ENCODE measurements around the gene TMEM164. TPM values are rescaled to one million over a fixed set of nuclear protein-coding genes. Genes with fewer than 3 reads are reported as not detected.

The TMEM164 gene
- total RNA-seq, 2 experiments from 2014 or later: 9.1 to 11.0 TPM

DNA sequence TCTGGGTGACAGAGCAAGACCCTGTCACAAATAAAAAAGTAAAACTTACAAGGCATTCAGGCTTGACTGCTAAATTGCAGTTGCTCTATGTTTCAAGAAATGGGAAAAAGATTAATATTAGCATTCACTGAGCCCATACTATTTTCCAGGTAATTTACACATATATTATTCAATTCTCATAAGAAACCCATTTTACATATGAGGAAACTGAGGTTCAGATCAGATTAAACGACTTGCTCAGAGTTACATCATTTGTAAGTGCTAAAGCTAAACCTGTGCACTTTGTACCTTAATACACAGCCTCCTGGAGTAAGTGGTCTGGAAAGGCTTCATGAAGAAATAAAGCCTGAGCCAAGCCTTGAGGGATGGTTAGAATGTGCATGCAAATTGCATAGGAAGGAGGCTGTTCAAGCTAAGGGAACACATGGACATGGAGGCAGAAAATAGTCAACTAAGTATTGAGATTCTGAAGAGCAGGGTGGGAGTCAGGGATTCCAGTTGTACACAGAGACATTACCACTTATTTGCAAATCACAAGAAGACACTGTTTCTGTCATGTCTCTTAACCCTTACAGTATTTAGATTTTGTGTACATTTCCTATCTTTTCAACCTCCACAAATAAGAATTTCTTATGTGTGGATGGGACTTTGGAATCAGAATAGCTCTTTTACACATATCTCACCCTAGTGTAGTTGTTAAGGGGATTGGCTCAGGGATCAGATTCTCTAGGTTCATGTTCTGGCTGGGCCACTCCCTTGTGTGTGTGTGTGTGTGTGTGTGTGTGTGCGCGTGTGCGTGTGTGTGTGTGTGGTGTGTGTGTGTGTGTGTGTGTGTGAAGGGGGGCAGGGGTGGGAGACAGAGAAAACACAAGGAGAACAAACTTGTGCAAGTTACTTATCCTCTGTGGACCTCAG, 113.4 kb downstream of the TMEM164 start:
- DNase-seq: no peak
- H3K27me3 Mint-ChIP-seq: no peaks in the 10 kb centered on the region
- no peak overlapping the region for H3K4me3 Mint-ChIP-seq
- H3K9me3 Mint-ChIP-seq: no peaks in the 10 kb centered on the region
- H3K4me1 Mint-ChIP-seq: no peaks in the 10 kb centered on the region
- H3K36me3 Mint-ChIP-seq: peaks cover 3% of the 10 kb centered on the region
- H3K27ac Mint-ChIP-seq: no peak overlapping the region

GRCh38 chrX:110118530-110118929, 115.6 kb downstream of the TMEM164 start:
- no peaks in the 10 kb centered on the region for H3K4me1 Mint-ChIP-seq
- no peaks in the 10 kb centered on the region for H3K36me3 Mint-ChIP-seq
- no peaks in the 10 kb centered on the region for H3K27me3 Mint-ChIP-seq
- no peaks in the 10 kb centered on the region for H3K9me3 Mint-ChIP-seq
- H3K4me3 Mint-ChIP-seq: no peak overlapping the region
- DNase-seq: no peak
- no peak overlapping the region for H3K27ac Mint-ChIP-seq

DNA sequence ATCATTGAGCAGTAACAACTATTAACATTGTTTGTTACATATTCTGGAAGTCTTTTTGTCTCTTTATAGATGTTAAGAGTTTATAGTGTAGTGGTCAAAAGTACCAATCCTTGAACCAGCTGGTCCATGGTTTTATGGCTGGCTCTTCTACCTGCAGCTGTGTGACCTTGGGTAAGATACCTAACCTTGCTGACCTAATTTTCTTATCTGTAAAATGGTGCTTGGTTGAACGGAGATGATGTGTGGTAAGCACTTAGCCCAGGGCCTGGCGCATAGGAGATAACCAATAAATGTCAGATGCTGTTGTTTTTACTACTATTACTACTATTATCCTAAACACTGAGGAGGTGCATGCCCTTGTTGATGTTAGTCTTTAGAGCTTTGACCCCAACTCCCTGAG, 116.6 kb downstream of the TMEM164 start:
- Mint-ChIP-seq H3K4me1 (no peaks in the 10 kb centered on the region), H3K27me3 (no peaks in the 10 kb centered on the region)

GRCh38 chrX:110120025-110120424, 117.1 kb downstream of the TMEM164 start:
- H3K4me3 Mint-ChIP-seq: no peak overlapping the region
- H3K36me3 Mint-ChIP-seq: no peaks in the 10 kb centered on the region
- H3K27ac Mint-ChIP-seq: no peak overlapping the region
- no peaks in the 10 kb centered on the region for H3K4me1 Mint-ChIP-seq
- H3K27me3 Mint-ChIP-seq: no peaks in the 10 kb centered on the region
- no peak for DNase-seq
- no peaks in the 10 kb centered on the region for H3K9me3 Mint-ChIP-seq

More for the DNA sequence above, 116.6 kb downstream of the TMEM164 start:
- H3K36me3 Mint-ChIP-seq: no peaks in the 10 kb centered on the region
- no peak overlapping the region for H3K4me3 Mint-ChIP-seq
- no peak overlapping the region for H3K27ac Mint-ChIP-seq
- DNase-seq: no peak
- no peaks in the 10 kb centered on the region for H3K9me3 Mint-ChIP-seq

GRCh38 chrX:110123331-110123782, 120.4 kb downstream of the TMEM164 start:
- no peak overlapping the region for H3K4me3 Mint-ChIP-seq
- H3K9me3 Mint-ChIP-seq: no peaks in the 10 kb centered on the region
- H3K4me1 Mint-ChIP-seq: no peaks in the 10 kb centered on the region
- DNase-seq: no peak
- no peak overlapping the region for H3K27ac Mint-ChIP-seq
- no peaks in the 10 kb centered on the region for H3K36me3 Mint-ChIP-seq
- no peaks in the 10 kb centered on the region for H3K27me3 Mint-ChIP-seq

DNA sequence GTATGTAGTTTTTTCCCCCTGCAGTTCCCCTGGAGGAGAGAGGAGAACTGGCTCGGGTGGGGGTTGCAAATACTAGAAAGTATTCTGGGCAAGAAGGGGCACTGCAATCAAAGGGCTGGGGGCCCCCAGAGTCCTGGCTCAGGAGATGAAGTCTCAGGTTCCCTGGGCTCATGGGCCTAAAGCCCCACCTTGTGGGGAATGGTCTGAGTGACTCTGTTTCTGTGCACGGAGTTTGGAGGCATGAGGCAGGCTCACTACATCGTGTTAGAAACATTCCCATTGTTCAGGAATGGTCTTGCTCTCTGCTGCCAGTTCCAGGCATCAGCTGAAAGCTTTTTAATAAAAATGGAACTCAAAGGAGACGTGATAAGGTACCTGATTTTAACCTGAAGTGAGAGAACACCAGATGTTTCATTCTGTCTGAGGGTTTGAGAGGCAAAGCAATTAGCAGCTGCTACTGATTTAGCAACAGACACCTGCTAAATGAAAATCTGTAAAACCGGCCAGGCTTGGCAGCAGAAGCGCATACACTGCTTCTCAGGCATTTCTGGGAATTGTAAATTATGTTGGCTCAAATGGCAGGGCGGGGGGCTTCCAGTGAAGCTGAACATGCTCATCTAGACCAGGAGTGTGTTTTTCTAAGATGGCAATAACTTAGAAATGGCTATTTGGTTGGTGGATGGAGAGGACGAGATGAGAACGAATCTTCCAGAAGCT, 122.7 kb downstream of the TMEM164 start:
- Mint-ChIP-seq H3K36me3 (no peaks in the 10 kb centered on the region), H3K9me3 (no peaks in the 10 kb centered on the region), H3K27me3 (no peaks in the 10 kb centered on the region), H3K4me1 (no peaks in the 10 kb centered on the region), H3K4me3 (no peak overlapping the region), H3K27ac (no peak overlapping the region)
- no peak for DNase-seq

- DNase-seq: no peak
- H3K27ac Mint-ChIP-seq: no peak overlapping the region
- no peaks in the 10 kb centered on the region for H3K27me3 Mint-ChIP-seq
- H3K36me3 Mint-ChIP-seq: peaks cover 5% of the 10 kb centered on the region
- peaks cover 11% of the 10 kb centered on the region for H3K4me1 Mint-ChIP-seq
- H3K9me3 Mint-ChIP-seq: no peaks in the 10 kb centered on the region
- no peak overlapping the region for H3K4me3 Mint-ChIP-seq
Measured at GRCh38 chrX:110131031-110131430, 128.1 kb downstream of the TMEM164 start.

DNA sequence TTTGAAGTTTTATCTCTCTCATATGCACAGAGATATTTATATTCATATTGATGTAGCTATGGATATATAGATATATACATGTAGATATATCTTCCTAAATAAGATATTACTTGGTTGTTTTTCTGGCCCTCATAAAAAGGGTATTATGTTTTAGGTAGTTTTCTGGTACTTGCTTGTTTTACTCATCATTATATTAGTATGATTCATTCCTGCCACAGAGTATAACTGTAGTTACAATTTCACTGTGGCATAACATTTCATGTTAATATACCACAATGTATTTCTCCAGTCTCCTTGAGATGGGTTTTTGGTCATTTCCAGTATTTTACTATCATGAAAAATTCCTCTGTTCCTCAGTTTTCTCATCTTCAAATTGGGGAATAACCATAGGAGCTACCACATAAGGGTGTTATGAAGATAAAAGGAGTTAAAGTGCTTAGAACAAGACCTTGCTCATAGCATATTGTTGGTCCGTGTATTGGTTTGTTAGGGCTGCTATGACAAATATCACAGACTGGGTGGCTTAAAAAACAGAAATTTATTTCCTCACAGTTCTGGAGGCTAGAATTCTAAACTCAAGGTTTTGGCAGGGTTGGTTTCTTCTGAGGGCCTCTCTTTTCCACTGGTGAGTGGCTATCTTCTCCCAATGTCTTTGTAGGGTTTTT, 129.7 kb downstream of the TMEM164 start:
- Mint-ChIP-seq H3K36me3 (peaks cover 5% of the 10 kb centered on the region), H3K27me3 (no peaks in the 10 kb centered on the region), H3K4me3 (no peak overlapping the region), H3K27ac (peak overlapping the region; percentile 51), H3K4me1 (peaks cover 11% of the 10 kb centered on the region), H3K9me3 (no peaks in the 10 kb centered on the region)
- no peak for DNase-seq

GRCh38 chrX:110133735-110134370, 130.9 kb downstream of the TMEM164 start:
- Mint-ChIP-seq H3K9me3 (no peaks in the 10 kb centered on the region), H3K36me3 (peaks cover 5% of the 10 kb centered on the region), H3K4me1 (peaks cover 11% of the 10 kb centered on the region), H3K4me3 (no peak overlapping the region), H3K27ac (no peak overlapping the region), H3K27me3 (no peaks in the 10 kb centered on the region)
- no peak for DNase-seq

DNA sequence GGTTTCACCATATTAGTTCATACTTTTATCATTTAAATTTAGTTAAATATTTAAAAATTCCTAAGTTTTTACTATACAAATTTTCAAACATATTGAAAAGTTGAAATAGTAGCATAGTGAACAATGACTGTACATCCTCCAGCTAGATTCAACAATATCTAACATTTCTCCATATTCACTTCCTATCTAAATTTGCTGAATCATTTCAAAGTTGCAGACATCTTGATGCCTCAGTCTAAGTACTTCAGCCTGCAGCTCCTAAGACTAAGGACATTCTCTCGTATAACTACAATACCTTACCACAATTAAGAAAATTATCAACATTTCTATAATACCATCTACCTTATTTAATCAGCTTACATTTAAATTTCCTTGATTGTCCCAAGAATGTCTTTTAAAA, 132.7 kb downstream of the TMEM164 start:
- H3K36me3 Mint-ChIP-seq: peaks cover 5% of the 10 kb centered on the region
- no peak for DNase-seq

GRCh38 chrX:110136136-110136535, 133.2 kb downstream of the TMEM164 start:
- Mint-ChIP-seq H3K36me3 (peaks cover 5% of the 10 kb centered on the region), H3K4me3 (no peak overlapping the region), H3K27ac (no peak overlapping the region), H3K27me3 (no peaks in the 10 kb centered on the region), H3K9me3 (no peaks in the 10 kb centered on the region), H3K4me1 (peaks cover 11% of the 10 kb centered on the region)
- DNase-seq: no peak

More for the DNA sequence above, 132.7 kb downstream of the TMEM164 start:
- Mint-ChIP-seq H3K9me3 (no peaks in the 10 kb centered on the region), H3K27me3 (no peaks in the 10 kb centered on the region), H3K4me3 (no peak overlapping the region), H3K27ac (no peak overlapping the region), H3K4me1 (peaks cover 11% of the 10 kb centered on the region)

DNA sequence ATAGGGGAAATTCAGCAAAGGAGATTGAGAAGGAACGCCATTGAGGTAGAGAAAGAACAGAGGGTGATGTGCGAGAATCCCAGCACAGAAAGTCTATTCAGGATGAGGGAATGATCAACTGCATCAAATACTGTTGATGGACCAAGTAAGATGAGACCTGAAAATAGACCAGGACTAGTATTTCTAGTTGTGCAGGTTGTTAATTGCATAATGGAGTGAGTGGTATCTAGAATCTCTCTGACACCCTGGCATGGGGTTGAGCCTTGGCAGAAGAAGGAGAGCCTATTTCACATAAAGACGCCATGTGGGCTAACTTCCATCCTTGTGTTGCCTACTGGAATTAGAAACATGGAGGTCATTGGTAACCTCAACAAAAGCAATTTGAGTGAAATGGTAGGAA, 135.6 kb downstream of the TMEM164 start:
- Mint-ChIP-seq H3K4me1 (peaks cover 5% of the 10 kb centered on the region), H3K27ac (no peak overlapping the region), H3K27me3 (no peaks in the 10 kb centered on the region), H3K9me3 (no peaks in the 10 kb centered on the region), H3K4me3 (no peak overlapping the region), H3K36me3 (peaks cover 5% of the 10 kb centered on the region)
- DNase-seq: no peak

DNA sequence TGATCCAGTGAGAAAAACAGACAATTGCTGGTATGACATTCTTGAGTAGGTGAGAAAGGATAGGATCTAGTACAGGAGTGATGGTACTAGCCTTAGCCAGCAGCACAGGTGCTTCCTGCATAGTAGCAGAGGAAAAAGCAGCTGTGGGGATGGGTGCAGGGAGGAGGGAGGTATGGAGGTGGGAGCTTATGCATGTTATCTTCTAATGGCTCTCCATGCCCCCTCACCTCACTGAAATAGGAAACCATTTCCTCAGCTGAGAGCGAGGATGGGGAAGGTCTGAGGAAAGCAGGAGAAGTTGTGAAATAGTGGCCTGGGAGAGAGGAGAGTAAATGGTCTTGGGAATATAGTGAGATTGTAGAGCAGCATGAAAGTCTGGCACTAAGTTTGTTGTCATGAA, 136.3 kb downstream of the TMEM164 start:
- no peaks in the 10 kb centered on the region for H3K36me3 Mint-ChIP-seq
- H3K27ac Mint-ChIP-seq: no peak overlapping the region
- H3K4me3 Mint-ChIP-seq: no peak overlapping the region
- no peaks in the 10 kb centered on the region for H3K9me3 Mint-ChIP-seq
- DNase-seq: no peak
- no peaks in the 10 kb centered on the region for H3K27me3 Mint-ChIP-seq
- no peaks in the 10 kb centered on the region for H3K4me1 Mint-ChIP-seq

DNA sequence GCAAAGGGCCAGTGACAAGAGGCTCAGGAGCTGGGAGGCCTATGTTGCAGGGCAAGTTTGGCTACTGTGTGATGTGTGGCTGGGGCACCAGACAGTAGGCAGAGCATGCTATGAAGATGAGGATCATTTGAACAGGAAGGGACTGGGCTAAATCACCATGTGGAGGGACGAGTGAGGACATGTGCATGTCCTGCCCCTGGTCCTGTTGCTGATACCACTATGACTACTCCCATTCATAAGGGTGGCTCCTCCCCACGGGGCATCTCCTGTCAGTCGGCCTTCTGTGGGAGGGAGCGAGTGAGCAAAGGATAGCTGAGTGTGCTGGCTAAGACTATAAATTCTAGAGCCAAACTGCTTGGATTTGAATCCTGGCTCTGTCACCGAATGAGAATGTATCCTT, 139.2 kb downstream of the TMEM164 start:
- no peak overlapping the region for H3K4me3 Mint-ChIP-seq
- no peaks in the 10 kb centered on the region for H3K4me1 Mint-ChIP-seq
- H3K27ac Mint-ChIP-seq: no peak overlapping the region
- no peaks in the 10 kb centered on the region for H3K9me3 Mint-ChIP-seq
- H3K27me3 Mint-ChIP-seq: no peaks in the 10 kb centered on the region
- H3K36me3 Mint-ChIP-seq: no peaks in the 10 kb centered on the region
- no peak for DNase-seq

All from activated naive CD8-positive, alpha-beta T cell treated with anti-CD3 and anti-CD28 coated beads for 36 hours (primary cell).